HG02642 (cell line): ENCODE data around the gene BNIP3.
A peak's percentile ranks its signal among the peaks of the same experiment; 100 is the strongest.
"Not testable (repeated sequence)": the region's sequence is repeated elsewhere in the genome, so short reads cannot be mapped to it uniquely, and the experiment has no call there.

ENCODE experiments used
- ATAC-seq: cut with Tn5 transposase; IDR thresholded peaks from one replicate; pipeline ENCODE4 v1.9.1; 2021; ENCODE audit warnings: mild to moderate bottlenecking; ENCODE audit not compliant: unreplicated experiment, poor library complexity

Gene BNIP3

GRCh38 chr10:132003282-132003924, 21.7 kb upstream of the BNIP3 start:
- no peak for ATAC-seq

GRCh38 chr10:132002004-132002403, 20.3 kb upstream of the BNIP3 start:
- no peak for ATAC-seq

- no peak for ATAC-seq
Observed at GRCh38 chr10:132001238-132001972, 19.7 kb upstream of the BNIP3 start.

- ATAC-seq, result no peak
Observed at GRCh38 chr10:131998845-131999681, 17.3 kb upstream of the BNIP3 start.

- ATAC-seq, result no peak
Observed at GRCh38 chr10:131998050-131998844, 16.5 kb upstream of the BNIP3 start.

- ATAC-seq, result no peak
Observed at GRCh38 chr10:131997366-131998049, 15.8 kb upstream of the BNIP3 start.

GRCh38 chr10:131996466-131997365, 15.0 kb upstream of the BNIP3 start:
- no peak for ATAC-seq

GRCh38 chr10:131994435-131994834, 12.7 kb upstream of the BNIP3 start:
- no peak for ATAC-seq

- ATAC-seq, result no peak
Observed at GRCh38 chr10:131993275-131993674, 11.6 kb upstream of the BNIP3 start.

- no peak for ATAC-seq
Observed at GRCh38 chr10:131991726-131992125, 10.0 kb upstream of the BNIP3 start.

- not testable (repeated sequence) for ATAC-seq
Observed at GRCh38 chr10:131987786-131988185, 6.1 kb upstream of the BNIP3 start.

GRCh38 chr10:131987301-131987700, 5.6 kb upstream of the BNIP3 start:
- ATAC-seq, result not testable (repeated sequence)

GRCh38 chr10:131986851-131987250, 5.1 kb upstream of the BNIP3 start:
- ATAC-seq, result not testable (repeated sequence)

- ATAC-seq, result no peak
Observed at GRCh38 chr10:131983780-131984179, 2.1 kb upstream of the BNIP3 start.

GRCh38 chr10:131982796-131983195, 1.1 kb upstream of the BNIP3 start:
- no peak for ATAC-seq

- ATAC-seq, result peak; percentile 29
Observed at GRCh38 chr10:131982185-131982756, 548 bp upstream of the BNIP3 start.

- ATAC-seq, result no peak
Observed at GRCh38 chr10:131980761-131981428, 828 bp downstream of the BNIP3 start.

- no peak for ATAC-seq
Observed at GRCh38 chr10:131980321-131980720, 1.4 kb downstream of the BNIP3 start.
